A673 (cell line): Measurements from ENCODE around the gene SLC26A5.

Experiments used
- CTCF ChIP-seq: fragments of 300-800, 200-600 bp; sonication (generic); conservative IDR thresholded peaks from 2 replicates; pipeline ENCODE4 v1.5.1; 2017; ENCODE audit warnings: low read depth, mild to moderate bottlenecking, antibody characterized with exemption, low read length, moderate library complexity, mixed read lengths
- EZH2 ChIP-seq: fragments of 200-600 bp; sonication (generic); IDR thresholded peaks from 2 replicates; pipeline ENCODE4 v1.6.1; 2017; ENCODE audit warnings: borderline replicate concordance, low read depth, mild to moderate bottlenecking, mixed read lengths, antibody characterized with exemption, low read length; ENCODE audit not compliant: poor library complexity, severe bottlenecking

- no peak for TF ChIP-seq CTCF
- TF ChIP-seq EZH2 = no peak
Measured at GRCh38 chr7:103394566-103394965, 51.4 kb downstream of the SLC26A5 start.
